ENCODE data around the gene MAG.
"Not testable (repeated sequence)": the region's sequence is repeated elsewhere in the genome, so short reads cannot be mapped to it uniquely, and the experiment has no call there.

MAG gene

DNA sequence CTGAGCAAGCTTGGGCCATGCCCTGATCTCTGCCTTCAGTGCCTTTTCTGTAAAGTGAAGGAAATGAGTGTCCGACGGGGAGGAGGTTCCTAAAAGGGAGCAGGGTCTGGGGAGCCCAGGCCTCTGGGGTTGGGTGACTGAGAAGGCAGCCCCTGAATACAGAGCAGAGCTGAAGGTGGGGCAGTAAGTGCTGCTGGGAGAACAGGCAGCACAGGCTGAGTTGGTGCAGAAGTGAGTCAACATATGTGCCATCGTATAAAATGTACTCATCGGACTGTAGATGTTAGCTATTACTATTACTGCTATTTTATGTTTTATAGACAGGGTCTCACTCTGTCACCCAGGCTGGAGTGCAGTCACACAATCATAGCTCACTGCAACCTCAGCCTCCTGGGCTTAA is 10.7 kb upstream of the MAG start:
- DNase-seq (ENCODE audit: low read depth): no peak

- DNase-seq (ENCODE audit: low read depth): no peak
Measured at GRCh38 chr19:35284153-35285094, 7.5 kb upstream of the MAG start.

DNA sequence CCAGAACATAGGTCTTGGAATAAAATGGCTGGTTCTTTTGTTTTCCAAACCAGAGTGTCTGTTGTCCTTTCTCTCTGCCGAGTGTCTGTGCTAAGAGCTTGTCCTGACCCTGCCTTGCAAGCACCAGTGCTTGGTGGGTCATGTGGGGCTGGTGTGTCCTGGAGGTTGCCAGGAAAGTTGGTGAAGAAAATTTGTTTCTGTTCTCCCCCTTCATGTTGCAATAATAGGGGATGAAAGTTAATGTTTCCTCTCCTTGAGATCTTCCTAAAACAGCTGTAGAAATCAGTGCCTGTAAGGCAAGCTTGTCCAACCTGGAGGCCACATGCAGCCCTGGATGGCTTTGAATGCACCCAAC is 6.9 kb upstream of the MAG start:
- DNase-seq (ENCODE audit: low read depth): no peak

DNA sequence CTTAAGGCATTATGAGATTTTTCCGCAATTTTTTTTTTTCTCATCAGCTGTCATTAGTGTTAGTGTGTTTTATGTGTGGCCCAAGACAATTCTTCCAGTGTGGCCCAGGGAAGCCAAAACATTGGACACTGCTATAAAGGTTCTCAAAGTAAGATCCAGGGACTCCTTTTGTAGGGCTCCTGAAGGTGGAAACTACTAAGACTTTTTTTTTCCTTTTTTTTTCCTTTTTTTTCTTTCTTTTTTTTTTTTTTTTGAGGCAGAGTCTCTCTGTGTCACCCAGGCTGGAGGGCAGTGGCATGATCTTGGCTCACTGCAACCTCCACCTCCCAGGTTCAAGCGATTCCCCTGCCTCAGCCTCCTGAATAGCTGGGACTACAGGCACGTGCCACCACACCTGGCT is 6.5 kb upstream of the MAG start:
- DNase-seq (ENCODE audit: low read depth): not testable (repeated sequence)

DNA sequence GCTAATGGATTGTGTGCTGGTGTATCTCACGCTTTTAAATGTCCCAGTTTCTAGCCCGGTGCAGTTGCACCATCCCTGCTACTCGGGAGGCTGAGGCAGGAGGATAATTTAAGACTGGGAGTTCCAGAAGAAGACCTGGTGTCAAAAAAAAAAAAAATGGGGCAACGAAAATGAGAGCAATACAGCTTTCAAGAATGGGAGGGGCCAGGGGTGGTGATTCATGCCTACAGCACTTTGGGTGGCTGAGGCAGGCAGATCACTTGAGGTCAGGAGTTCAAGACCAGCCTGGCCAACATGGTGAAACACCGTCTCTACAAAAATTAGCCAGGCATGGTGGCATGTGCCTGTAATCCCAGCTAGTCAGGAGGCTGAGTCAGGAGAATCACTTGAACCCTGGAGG is 5.9 kb upstream of the MAG start:
- not testable (repeated sequence) for DNase-seq (ENCODE audit: low read depth)

DNA sequence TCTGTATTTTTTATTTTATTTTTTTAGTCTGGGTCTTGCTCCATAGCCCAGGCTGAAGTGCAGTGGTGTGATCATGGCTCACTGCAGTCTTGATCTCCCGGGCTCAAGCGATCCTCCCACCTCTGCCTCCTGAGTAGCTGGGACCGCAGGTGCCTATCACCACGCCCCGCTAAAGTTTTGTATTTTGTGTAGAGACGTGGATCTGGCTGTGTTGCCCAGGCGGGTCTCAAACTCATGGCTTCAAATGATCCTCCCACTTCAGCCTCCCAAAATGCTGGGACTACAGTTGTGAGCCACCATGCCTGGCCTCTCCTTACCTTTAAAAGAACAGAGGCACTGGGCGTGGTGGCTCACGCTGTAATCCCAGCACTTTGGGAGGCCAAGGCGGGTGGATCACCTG is 4.2 kb upstream of the MAG start:
- DNase-seq (ENCODE audit: low read depth): no peak

GRCh38 chr19:35288331-35288730 is 3.6 kb upstream of the MAG start:
- no peak for DNase-seq (ENCODE audit: low read depth)

DNA sequence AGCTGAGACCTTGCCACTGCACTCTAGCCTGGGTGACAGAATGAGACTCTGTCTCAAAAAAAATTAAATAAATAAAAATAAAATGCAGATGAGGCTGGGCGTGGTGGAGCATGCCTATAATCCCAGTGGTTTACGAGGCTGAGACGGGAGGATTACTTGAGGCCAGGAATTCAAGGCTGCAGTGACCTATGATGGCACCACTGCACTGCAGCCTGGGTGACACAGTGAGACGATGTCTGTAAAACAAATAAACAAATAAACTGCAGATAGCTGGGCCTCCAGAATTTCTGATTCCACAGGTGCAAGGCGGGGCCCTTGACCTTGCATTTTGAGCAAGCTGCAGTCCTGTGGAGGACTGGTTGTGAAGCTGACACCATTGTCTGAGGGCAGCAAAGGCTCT is 3.1 kb upstream of the MAG start:
- DNase-seq (ENCODE audit: low read depth): no peak

- no peak for DNase-seq (ENCODE audit: low read depth)
Measured at GRCh38 chr19:35290381-35291127, 1.4 kb upstream of the MAG start.

GRCh38 chr19:35291259-35291658 is 702 bp upstream of the MAG start:
- no peak for DNase-seq (ENCODE audit: low read depth)

DNA sequence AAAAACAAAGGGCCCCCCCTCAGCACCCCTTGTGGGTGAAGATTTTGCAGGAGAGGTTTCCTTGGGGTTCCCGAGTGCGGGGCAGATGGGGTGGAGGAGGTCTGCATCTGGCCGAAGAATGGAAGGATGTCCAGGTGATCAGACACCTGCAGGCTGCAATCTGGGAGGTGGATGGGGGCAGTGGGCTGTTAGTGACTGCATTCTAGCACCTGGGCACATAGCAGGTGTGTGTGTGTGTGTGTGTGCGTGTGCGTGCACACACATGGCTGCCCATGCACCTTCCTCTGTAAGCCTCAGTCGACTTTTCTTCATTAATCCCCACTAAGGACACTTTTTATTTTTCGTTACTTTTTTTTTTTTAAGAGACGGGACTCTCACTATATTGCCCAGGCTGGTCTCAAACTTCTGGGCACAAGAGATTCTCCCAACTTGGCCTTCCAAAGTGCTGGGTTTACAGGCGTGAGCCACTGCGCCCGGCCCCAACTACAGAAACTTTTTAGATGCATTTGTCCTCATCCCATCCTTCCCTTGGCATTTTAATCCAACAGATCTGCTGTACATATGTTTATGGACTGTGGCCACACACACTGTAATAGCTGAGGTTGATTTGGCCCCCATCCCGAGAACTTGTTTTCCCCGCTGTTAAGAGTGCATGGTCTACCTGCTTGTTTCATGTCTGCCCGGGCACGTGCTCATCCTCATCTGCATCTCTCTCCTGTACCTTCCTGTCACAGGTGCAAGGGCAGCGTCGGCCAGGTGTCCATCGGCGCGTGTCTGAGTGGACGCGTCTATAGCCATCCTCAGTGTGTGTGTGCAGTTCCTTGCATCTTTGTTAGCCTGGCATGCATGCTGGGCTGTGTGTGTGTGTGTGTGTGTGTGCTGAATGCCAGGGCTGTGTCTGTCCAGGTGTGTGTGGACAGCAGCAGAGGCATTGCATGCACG is 731 bp downstream of the MAG start:
- DNase-seq (ENCODE audit: low read depth): no peak

GRCh38 chr19:35293363-35293739 is 1.4 kb downstream of the MAG start:
- DNase-seq (ENCODE audit: low read depth): no peak

- DNase-seq (ENCODE audit: low read depth): no peak
Measured at GRCh38 chr19:35293808-35294207, 1.8 kb downstream of the MAG start.

- DNase-seq (ENCODE audit: low read depth): no peak
Measured at GRCh38 chr19:35294328-35294727, 2.4 kb downstream of the MAG start.

GRCh38 chr19:35294859-35295791 is 3.2 kb downstream of the MAG start:
- DNase-seq (ENCODE audit: low read depth): no peak

DNA sequence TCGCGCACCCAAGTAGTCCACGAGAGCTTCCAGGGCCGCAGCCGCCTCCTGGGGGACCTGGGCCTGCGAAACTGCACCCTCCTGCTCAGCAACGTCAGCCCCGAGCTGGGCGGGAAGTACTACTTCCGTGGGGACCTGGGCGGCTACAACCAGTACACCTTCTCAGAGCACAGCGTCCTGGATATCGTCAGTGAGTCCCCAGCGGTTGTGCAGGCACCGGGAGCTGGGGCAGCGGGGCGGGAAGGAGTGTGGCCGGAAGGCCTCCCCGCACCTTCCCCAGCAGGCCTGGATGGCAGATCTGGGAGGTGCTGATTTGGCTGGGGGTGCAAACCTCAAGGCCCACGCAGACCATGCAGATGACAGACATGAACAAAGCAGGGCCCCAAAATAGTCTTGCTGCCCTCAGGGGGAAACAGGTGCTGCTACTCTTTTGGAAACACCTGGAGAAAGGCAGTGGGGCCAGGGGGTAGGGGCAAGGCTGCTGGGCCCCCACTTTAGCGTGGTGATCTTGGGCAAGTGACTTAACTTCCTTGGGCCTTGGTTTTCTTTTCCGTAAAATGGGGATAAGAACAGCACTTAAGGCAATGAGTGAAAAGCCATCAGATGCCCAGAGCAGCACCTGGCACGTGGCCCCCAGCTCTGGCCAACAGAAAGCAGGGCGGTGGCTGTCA is 4.0 kb downstream of the MAG start:
- DNase-seq (ENCODE audit: low read depth): peak; percentile 15

DNA sequence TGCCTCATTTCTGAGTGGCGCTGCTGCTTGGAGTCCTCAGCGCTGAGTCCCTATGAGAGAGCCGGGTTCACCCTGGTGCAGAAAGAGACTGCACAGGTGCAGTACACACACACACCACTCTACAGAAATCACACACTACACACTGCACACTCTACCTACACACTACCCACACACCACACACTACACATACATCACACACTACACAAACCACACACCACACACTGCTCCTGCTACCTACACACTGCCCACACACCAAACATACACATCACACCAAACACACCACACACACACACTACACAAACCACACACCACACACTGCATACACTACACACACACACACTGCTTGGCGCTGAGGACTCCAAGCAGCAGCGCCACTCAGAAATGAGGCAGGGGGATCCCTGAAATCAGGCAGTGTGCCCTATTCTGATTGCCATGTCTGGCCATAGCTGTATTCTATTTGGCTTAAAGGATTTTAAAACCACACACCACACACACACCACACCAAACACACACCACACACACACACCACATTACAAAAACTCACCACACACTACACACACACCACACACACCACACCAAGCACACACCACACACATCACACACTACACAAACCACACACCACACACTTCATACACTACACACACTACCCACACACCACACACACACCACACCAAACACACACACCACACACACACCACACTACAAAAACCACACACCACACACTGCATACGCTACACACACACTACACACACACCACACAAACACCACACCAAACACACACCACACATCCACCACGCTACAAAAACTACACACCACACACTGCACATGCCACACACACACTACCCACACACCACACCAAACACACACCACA is 4.9 kb downstream of the MAG start:
- DNase-seq (ENCODE audit: low read depth): no peak

GRCh38 chr19:35297515-35297848 is 5.5 kb downstream of the MAG start:
- DNase-seq (ENCODE audit: low read depth): no peak

DNA sequence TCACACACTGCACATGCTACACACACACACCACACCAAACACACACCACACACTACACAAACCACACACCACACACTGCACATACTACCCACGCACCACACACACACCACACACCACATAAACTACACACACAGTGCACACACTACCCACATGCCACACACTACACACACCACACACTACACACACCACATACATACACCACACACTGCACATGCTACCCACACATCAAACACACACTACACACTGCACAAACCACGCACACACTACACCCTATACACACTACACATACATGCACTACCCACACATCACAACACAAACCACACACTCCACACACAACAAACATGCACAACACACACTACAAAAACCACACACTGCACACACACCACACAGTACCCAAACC is 6.0 kb downstream of the MAG start:
- DNase-seq (ENCODE audit: low read depth): no peak

GRCh38 chr19:35298561-35298972 is 6.6 kb downstream of the MAG start:
- DNase-seq (ENCODE audit: low read depth): no peak
